OCI-LY1 (cell line): ENCODE measurements around the gene COBL.

Experiments
- EZH2 ChIP-seq: fragments of 200-600 bp; sonication (generic), shearing (Covaris generic); IDR thresholded peaks from 2 replicates; pipeline ENCODE4 v1.8.0; 2017; ENCODE audit warnings: borderline replicate concordance, mixed run types, mild to moderate bottlenecking, antibody characterized with exemption, low read length, moderate library complexity, mixed read lengths
- TF ChIP-seq, protein P1 (sequence below): fragments of 200-600 bp; sonication (generic), shearing (Covaris generic); IDR thresholded peaks from 2 replicates; pipeline ENCODE4 v1.5.1; 2017; ENCODE audit warnings: mild to moderate bottlenecking, antibody characterized with exemption, low read length, moderate library complexity, mixed read lengths

DNA sequence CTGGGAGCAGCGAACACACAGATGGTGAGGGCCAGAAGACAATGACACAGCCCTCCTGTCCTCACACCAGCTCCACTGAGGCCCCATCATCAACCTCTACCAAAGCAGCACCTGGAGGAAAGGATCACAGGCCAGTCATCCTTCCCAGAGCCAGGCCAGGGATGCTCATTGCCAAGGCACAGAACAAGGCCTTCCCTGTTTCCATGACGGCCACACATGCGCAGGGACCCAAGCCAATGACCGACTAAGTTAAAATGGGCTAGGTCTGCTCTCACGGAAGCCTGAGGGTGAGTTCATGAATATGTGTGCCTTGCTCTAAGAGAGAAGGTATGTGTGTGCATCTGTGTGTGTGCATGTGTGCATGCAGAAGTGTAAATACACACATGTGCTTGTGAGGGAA, 39.6 kb downstream of the COBL start:
- TF ChIP-seq EZH2, result no peak
- TF ChIP-seq, protein P1, sequence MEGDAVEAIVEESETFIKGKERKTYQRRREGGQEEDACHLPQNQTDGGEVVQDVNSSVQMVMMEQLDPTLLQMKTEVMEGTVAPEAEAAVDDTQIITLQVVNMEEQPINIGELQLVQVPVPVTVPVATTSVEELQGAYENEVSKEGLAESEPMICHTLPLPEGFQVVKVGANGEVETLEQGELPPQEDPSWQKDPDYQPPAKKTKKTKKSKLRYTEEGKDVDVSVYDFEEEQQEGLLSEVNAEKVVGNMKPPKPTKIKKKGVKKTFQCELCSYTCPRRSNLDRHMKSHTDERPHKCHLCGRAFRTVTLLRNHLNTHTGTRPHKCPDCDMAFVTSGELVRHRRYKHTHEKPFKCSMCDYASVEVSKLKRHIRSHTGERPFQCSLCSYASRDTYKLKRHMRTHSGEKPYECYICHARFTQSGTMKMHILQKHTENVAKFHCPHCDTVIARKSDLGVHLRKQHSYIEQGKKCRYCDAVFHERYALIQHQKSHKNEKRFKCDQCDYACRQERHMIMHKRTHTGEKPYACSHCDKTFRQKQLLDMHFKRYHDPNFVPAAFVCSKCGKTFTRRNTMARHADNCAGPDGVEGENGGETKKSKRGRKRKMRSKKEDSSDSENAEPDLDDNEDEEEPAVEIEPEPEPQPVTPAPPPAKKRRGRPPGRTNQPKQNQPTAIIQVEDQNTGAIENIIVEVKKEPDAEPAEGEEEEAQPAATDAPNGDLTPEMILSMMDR, result no peak
